ENCODE measurements around the gene C2orf68.
"Not testable (repeated sequence)": the region's sequence is repeated elsewhere in the genome, so short reads cannot be mapped to it uniquely, and the experiment has no call there.

C2orf68 gene

GRCh38 chr2:85631316-85631715 lies 19.4 kb upstream of the C2orf68 start:
- DNase-seq (ENCODE audit: low read depth, low spot score) = no peak

- DNase-seq (ENCODE audit: low read depth, low spot score) = no peak
These were observed 16.8 kb upstream of the C2orf68 start for GRCh38 chr2:85628658-85629057.

- DNase-seq (ENCODE audit: low read depth, low spot score) = no peak
These were observed 12.1 kb upstream of the C2orf68 start for GRCh38 chr2:85623991-85624390.

GRCh38 chr2:85621338-85621737 lies 9.5 kb upstream of the C2orf68 start:
- no peak for DNase-seq (ENCODE audit: low read depth, low spot score)

- DNase-seq (ENCODE audit: low read depth, low spot score) = no peak
These were observed 7.8 kb upstream of the C2orf68 start for GRCh38 chr2:85619617-85620016.

DNA sequence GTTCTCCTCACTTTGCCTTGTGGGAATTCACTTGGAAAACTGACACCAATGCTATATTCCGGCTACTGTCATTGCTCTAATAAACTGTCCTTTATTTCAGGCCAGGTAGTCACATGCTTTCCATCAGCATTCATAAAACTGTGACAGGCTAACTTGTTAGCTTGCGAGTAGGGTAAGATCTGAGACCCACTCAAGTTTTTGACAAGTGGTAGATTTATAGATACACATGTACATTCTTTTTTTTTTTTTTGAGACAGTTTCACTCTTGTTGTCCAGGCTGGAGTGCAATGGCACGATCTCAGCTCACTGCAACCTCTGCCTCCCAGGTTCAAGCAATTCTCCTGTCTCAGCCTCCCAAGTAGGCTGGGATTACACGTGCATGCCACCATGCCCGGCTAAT lies 5.9 kb upstream of the C2orf68 start:
- not testable (repeated sequence) for DNase-seq (ENCODE audit: low read depth, low spot score)

DNA sequence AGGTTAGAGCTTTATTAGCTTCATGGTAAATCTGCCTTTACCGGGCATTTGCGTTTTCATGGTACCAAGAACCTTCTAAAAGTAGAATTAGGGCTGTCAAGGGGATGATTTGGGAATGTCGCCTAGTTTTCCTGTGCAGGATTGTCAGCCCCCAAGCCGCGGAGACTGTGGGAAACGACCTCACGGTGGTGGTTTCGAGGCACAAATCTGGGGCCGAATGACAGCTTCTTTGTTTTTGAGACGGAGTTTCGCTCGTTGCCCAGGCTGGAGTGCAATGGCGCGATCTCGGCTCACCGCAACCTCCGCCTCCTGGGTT lies 3.5 kb upstream of the C2orf68 start:
- DNase-seq (ENCODE audit: low read depth, low spot score) = no peak

GRCh38 chr2:85614757-85615156 lies 2.9 kb upstream of the C2orf68 start:
- DNase-seq (ENCODE audit: low read depth, low spot score) = not testable (repeated sequence)

- DNase-seq (ENCODE audit: low read depth, low spot score) = no peak
These were observed 2.0 kb upstream of the C2orf68 start for GRCh38 chr2:85613717-85614515.

DNA sequence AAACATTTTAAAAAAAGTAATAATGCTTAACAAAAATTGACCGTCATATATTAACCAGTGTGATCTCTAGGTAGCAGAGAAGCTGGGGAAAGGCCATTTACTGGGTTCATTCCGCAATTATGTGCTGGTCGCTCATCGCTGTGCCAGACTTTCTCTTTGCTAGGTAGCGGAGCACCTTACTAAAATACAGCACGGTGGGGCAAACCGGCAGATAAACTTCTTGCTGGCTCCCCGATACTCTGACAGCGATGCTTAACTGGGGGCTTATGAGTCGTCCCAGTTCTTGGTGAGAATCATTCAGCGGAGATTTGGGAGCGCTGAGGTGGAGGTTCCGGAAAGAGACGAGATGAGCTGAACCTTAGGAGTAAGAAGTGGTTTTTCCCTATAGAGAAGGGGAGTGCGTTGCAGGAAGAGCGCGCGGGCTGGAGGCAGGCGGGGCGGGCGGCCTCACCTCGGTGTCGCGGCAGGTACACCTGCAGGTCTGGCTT lies 605 bp downstream of the C2orf68 start:
- DNase-seq (ENCODE audit: low read depth, low spot score) = no peak

GRCh38 chr2:85607268-85608215 lies 4.3 kb downstream of the C2orf68 start:
- no peak for DNase-seq (ENCODE audit: low read depth, low spot score)

DNA sequence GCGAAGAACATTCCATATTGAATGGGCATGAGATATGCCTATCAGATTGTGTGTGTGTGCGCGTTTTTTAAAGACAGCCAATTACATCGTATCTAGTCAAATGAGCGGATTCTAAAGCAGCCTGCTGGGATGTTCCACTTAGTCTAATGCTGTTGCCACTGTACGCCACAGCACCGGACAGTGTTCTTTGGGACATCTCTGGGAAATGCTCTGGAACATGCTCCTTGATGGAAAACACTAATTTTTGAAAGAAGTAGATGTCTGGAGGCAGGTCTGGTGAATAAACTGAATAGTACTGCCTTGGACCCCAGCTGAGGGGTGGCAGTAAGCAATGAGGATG lies 5.8 kb downstream of the C2orf68 start:
- DNase-seq (ENCODE audit: low read depth, low spot score) = no peak

DNA sequence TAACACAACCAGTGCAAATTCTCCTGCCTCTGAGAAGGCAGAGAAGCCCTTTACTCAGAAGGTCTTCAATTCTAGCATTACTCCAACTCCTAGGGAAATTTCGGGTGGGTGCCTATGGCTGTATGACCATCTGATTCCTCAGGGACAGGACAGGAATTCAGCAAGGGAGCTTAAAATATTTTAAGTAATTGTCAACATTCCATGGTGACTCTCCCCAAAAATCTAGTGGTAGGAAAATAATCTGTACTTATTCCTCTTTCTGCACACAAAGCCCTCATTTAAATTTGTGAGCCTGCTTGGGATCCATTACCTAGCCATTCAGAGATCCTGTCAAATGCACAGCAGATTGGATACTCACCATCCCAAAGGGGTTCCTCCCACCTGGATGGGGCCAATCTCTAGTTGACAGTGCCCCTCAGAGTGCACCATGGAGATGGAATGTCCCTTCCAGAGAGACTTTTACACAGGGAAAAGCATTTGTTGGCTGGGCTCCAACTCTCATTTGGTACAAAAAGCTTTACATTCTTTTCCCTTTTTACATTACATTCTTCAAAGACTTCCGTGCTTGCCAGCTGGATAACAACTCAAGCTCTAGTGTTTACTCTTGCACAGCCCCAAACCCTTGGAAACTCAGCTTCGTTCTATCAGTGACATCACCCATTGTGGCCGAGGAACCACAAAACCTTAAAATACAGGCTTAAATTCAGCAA lies 6.3 kb downstream of the C2orf68 start:
- peak; percentile 97 for DNase-seq (ENCODE audit: low read depth, low spot score)

GRCh38 chr2:85604568-85605339 lies 7.1 kb downstream of the C2orf68 start:
- DNase-seq (ENCODE audit: low read depth, low spot score) = no peak

DNA sequence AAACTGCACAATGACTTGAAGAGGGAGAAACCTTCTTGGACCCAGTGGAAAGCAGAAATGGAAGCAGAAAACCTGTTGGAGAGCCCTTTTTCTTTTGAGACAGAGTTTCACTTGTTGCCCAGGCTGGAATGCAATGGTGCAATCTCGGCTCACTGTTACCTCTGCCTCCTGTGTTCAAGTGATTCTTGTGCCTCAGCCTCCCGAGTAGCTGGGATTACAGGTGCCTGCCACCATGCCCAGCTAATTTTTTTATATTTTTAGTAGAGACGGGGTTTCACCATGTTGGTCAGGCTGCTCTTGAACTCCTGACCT lies 7.8 kb downstream of the C2orf68 start:
- DNase-seq (ENCODE audit: low read depth, low spot score) = not testable (repeated sequence)

DNA sequence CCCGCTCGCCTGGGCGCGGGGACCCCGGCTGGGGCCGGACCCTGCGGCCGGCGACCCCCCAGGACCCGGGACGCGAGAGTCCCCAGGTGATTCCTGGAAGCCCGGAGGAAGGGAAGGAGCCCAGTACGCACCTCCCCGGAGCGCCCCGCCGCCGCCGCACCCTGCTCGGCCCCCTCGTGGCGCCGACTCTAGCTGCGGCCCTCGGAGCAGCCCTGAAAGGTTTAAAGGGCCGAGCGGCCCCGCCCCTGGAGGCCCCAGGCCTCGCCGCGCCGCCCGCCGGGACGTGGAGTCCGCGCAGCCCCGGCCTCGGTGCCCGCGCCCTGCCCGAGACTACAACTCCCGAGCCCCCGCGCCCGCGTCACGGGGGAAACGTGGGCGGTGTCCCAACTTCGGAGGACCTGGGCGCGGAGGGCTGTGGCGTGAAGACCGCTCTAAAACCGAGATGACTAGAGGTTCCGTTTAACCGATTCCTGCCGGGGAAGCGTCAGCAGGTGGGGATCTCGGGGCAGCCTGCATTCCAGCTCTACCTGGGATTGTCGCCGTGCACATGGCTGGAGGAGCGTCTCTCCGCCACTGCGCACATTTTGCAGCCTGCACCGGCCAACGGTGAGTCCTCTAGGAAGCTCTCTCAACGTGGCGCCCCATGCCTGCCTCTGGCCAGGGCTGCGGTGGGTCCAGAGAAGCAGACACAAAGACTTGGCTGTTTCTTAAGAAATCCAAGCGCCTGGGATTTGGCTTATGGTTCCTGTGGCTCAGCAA lies 9.2 kb downstream of the C2orf68 start, which contains the start of gene TMEM150A:
Gene TMEM150A, minus strand, starts transcription at position 223 of the 759 bp plus-strand sequence. CDS start 750 bp downstream, outside the sequence.
- DNase-seq (ENCODE audit: low read depth, low spot score) = peak; percentile 98

- peak; percentile 77 for DNase-seq (ENCODE audit: low read depth, low spot score)
These were observed 9.9 kb downstream of the C2orf68 start for GRCh38 chr2:85601771-85602475.

- DNase-seq (ENCODE audit: low read depth, low spot score) = no peak
These were observed 10.7 kb downstream of the C2orf68 start for GRCh38 chr2:85600951-85601770.

GRCh38 chr2:85600235-85600575 lies 11.7 kb downstream of the C2orf68 start:
- DNase-seq (ENCODE audit: low read depth, low spot score) = no peak

All from astrocyte of the hippocampus (primary cell).